Measurements from ENCODE around the gene NLRP9.

NLRP9 gene

GRCh38 chr19:55690769-55691545 lies 47.2 kb downstream of the NLRP9 start:
- DNase-seq: peak in 2 of 42 donors; percentile 6 to 10
- intact Hi-C loops (cut with DNase I): no loop called here

GRCh38 chr19:55690109-55690768 lies 48.0 kb downstream of the NLRP9 start:
- intact Hi-C loops (cut with DNase I): no loop called here
- peak in 1 of 42 donors; percentile 4 for DNase-seq

DNA sequence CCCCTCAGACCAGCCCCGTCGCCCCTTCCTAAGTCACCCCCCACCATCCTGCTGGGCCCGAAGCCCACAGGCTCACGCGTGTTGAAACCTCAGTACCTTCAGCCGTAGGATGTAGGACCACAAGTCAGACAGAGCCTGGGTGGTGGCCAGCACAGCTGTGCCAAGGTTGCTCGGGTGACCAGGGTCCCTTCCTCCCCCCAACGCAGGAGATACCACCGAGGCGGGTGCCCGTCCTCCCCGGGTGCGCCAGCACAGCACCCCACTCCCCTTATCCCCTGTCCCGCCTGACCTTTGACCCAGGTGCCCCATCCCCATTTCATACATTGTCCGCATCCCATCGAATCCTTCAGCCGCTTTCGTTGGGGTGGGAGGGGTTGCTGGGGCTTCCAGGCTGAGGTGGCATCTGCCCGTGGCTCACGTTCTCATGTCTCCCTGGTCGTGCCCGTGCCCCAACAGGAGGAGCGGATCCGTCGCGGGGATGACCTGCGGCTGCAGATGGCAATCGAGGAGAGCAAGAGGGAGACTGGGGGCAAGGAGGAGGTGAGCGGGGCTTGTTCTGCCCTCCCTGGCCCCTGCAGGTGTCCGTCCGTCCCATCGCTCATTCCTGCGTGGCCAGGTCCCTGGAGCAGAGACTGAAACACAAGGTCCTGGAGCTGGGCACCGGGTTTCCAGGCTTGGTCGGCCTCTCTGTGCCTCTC lies 48.6 kb downstream of the NLRP9 start:
- intact Hi-C loops (cut with DNase I): no loop called here
- DNase-seq: peak in 1 of 42 donors; percentile 13

DNA sequence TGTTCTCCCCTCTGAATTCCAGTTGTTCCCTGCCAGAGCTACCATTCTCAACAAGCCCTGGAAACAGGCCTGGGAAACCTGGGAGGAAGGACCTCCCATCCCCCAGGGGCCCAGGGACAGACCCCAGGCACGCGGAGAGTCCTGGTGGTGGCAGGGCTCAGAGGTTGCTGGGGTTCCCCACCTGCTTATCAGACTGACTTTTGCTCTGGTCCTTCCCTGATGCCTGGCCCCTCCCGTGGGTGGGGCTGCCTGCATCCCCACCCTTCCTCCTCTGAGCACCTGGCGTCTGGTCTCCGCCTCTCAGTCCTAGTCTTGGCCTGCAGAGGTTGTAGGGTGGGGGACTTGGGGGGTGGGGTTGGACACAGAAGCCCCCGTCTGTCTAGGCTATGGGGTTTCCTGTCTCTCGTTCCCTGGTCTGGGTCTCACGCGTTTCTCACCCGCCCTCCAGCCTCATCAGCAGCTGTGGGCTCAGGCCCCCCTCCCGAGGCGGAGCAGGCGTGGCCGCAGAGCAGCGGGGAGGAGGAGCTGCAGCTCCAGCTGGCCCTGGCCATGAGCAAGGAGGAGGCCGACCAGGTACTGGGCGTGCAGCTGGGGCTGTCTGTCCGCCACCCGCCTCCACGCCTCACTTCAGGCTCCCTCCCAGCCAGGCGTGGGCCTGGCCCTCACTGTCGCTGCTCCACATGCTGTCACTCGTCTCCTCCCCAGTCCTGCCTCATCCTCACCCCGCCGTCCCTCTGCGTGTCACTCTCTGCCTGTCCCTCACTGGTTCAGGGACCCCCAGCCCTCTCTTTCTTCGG lies 49.6 kb downstream of the NLRP9 start:
- intact Hi-C loops (cut with DNase I): no loop called here
- DNase-seq: peak in 3 of 42 donors; percentile 14 to 46 (median 26)

- intact Hi-C loops (cut with DNase I): no loop called here
- DNase-seq: no peak
These were observed 50.7 kb downstream of the NLRP9 start for GRCh38 chr19:55687281-55688201.

GRCh38 chr19:55686311-55687050 lies 51.7 kb downstream of the NLRP9 start:
- DNase-seq: no peak
- intact Hi-C loops (cut with DNase I): no loop called here

GRCh38 chr19:55685776-55686175 lies 52.4 kb downstream of the NLRP9 start:
- intact Hi-C loops (cut with DNase I): no loop called here
- no peak for DNase-seq

DNA sequence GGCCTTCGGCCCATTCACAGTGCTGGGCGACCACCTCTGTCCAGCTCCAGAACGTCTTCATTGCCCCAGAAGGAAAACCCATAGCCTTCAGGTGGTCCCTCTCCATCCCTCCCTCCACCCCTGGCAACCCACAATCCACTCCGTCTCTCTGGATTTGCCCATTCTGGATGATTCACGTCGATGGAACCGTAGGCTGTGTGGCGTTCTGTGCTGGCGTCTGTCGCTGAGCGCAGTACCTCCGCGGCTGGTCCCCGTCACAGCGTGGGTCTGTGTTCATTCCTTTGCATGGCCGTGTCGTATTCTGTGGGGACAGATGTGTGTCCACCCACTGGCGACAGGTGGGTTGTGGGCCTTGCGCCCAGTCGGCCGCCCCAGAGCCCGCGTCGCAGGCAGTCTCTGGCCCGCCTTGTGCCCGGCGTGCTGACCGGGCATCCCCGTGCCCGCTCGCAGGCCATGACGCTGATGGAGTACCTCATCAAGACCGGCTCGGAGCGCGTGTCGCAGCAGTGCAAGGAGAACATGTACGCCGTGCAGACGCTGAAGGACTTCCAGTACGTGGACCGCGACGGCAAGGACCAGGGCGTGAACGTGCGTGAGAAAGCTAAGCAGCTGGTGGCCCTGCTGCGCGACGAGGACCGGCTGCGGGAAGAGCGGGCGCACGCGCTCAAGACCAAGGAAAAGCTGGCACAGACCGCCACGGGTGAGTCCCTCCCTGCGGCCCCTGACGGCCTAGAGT lies 53.1 kb downstream of the NLRP9 start:
- intact Hi-C loops (cut with DNase I): no loop called here
- no peak for DNase-seq

DNA sequence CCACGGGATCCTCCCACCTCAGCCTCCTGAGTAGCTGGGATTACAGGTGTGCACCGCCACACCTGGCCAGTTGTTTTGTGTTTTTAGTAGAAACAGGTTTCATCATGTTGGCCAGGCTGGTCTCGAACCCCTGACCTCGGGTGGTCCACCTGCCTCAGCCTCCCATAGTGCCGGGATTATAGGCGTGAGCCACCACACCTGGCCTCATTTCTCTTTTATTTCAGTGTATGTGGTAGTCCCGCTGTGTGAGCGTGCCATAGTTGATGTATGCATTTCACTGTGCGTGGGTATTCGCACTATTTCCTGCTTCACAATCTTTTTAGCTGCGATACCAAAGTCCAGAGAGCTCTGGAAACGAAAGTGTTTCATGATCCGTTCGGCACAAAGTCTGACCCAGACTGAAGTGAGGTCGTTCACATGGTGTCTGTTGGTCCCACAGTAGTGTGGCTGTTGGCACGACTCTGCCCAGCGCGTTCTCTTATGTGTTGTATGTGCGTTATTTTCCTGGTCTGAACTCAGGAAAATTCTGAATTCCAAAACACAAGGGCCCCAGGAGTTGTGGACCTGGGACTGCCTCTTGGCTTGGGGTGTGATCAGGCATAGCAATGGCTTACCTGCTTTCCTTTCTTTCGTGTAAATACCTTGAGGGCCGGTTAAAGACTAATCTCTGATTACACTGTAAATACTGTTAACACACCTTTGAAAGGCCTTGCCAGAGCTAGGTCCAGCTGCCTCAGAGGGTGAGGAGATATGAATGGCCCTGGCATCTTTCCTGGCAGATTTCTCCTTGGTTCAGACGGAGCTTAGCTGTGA lies 54.5 kb downstream of the NLRP9 start:
- DNase-seq: no peak
- intact Hi-C loops (cut with DNase I): no loop called here

DNA sequence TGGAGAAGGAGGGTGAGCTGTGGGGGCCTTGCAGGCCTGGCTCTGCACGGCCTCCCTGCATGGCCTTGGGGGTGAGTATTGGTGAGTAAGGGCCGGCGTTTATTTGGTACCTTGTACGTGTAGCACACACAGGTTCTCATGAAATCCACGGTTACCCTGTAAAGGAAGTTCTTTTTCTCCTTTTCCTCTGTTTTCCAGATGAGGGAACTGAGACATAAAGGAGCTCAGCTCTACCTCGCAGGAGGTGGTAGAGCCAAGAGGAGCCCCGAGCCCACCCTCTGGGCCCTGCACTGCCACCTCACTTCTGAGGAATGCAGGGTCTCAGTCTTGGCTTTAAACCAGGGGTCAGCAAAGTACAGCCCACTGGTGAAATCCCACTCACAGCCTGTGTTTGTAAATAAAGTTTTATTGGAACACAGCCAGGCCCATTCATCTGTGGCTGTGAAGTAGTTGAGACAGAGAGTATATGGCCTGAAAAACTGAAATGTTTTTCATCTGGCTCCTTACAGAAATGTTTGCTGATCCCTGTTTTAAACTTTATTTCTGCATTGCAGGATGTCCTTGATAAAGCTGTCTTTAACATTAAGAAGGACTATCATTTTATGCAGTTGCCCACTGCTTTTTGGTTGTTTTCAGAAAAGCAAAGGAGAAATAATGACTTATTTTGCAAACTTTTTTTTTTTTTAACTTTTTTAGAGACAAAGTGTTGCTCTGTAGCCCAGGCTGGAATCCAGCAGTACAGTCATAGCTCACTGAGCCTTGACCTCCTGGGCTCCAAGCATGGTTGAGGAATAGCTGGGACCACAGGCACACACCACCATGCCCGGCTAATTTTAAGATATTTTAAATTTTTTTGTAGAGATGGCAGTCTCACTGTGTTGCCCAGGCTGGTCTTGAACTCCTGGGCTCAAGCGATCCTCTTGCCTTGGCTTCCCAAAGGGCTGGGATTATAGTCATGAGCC lies 56.8 kb downstream of the NLRP9 start:
- intact Hi-C loops (cut with DNase I): no loop called here

DNA sequence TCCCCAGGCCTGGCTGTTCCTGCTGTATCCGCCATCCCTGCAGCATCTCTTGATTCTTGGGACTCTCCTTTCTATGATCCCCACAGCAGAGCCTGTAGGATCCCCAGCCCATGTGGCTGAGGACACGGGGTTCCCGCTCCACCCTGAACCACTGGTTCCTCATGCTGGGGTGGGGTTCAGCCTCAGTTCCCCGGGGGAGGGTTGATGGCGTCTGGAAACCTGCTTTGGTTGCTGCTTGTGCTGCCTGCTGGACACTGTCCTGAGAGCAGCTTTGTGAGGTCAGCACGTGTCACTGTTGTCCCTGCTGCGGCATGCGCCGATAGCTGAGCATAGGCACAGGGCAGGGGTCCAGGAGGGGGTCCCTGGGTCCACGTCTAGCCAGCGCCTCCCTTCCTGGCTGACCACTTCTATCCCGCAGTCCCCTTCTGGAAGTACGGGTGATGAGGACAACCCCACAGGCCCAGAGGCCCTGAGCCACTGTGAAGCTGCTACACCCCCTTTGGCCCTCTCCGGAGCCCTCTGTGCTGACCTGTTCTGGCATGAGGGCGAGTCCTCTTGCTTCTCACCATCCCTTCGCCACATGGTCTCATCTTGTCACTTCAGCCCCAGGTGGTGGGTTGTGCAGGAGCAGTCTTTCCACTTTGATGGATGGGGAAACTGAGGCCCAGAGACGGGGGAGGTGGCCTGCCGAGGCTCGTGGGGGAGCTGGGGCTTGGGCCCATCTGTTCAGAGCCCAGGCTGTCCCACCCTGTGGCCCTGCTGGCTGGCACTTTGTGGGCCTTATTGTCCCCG lies 57.7 kb downstream of the NLRP9 start:
- no peak for DNase-seq
- intact Hi-C loops (cut with DNase I): no loop called here

More for the DNA sequence above, 56.8 kb downstream of the NLRP9 start:
- no peak for DNase-seq

- no peak for DNase-seq
- intact Hi-C loops (cut with DNase I): no loop called here
These were observed 58.6 kb downstream of the NLRP9 start for GRCh38 chr19:55679343-55680257.

- DNase-seq: peak in 32 of 42 donors; percentile 18 to 63 (median 43)
- intact Hi-C loops (cut with DNase I): no loop called here
These were observed 60.0 kb downstream of the NLRP9 start for GRCh38 chr19:55678121-55678671.

Measured in head of caudate nucleus (tissue), 42 donors.